GM18505 (cell line): ENCODE results near the gene C7orf25.
"Not testable (repeated sequence)": the region's sequence is repeated elsewhere in the genome, so short reads cannot be mapped to it uniquely, and the experiment has no call there.

Source experiments
- ATAC-seq: cut with Tn5 transposase; IDR thresholded peaks from one replicate; pipeline ENCODE4 v1.9.1; 2021; ENCODE audit not compliant: unreplicated experiment
- POLR2A ChIP-seq: IDR thresholded peaks from 4 replicates; pipeline ENCODE4 v1.6.1; 2011; ENCODE audit warnings: borderline replicate concordance; ENCODE audit not compliant: insufficient read depth, insufficient read length; ENCODE audit errors: extremely low read depth

C7orf25 gene

DNA sequence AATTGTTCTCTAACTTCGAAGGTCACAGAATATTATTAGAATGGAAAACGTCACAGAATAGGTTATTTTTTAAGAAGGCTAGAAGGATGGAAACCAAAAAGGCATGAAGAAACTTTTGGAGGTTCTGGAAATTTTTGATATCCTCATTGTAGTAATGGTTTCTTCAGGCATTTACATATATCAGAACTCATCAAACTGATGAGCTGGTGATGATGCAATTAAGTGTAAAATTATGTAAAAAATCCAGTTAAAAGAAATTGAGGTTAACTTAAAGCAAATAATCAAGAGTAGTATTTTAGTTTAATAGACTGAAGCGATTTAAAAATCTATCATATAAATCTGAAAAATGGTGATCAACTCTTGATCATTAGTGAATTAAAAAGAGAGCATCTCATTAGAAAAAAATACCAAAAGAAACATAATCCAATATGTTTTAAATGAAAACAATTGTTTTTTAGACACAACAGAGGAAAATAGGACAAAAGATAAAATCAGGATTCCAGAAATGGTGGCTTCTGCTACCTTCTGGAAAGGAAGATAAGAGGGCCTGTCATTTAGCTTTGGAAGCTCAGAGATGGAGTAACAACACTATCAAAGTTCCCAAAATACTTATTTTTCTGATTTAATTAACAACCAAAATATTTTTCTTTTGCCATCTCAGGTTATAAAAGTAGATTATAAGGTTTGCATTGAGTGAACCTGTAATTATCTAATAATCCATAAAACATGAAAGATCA, 10.3 kb upstream of the C7orf25 start:
- ATAC-seq: no peak
- no peak for TF ChIP-seq POLR2A

GRCh38 chr7:42915356-42915755, 3.5 kb upstream of the C7orf25 start:
- ATAC-seq: no peak
- no peak for TF ChIP-seq POLR2A

DNA sequence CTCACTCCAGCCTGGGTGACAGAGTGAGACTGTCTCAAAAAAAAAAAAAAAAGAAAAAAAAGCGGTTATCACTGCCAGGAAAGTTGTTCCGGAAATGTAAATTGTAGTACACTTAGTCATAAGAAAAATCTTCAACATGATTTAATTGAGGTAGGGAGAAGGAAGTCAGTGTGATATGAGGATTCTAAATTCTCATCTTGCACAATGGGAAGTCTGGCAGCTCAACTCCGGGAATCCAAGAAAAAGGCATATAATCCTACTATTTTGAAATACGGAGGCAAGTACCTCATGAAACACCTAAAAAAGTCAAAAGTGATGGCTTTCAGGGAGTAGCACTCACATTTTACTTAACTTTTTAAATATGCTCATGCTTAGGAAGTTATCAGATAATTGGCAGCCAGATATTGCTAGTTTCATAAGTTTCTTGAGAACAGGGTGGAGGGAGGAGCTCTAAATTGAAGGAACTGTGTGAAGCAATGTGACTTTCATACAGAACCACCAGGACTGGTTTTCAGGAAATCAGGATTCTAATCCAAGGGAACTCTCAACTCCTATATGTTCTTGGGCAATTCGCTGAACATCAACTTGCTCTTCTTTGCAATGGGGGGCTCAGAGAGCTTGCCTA, 2.7 kb upstream of the C7orf25 start:
- TF ChIP-seq POLR2A: no peak
- no peak for ATAC-seq

DNA sequence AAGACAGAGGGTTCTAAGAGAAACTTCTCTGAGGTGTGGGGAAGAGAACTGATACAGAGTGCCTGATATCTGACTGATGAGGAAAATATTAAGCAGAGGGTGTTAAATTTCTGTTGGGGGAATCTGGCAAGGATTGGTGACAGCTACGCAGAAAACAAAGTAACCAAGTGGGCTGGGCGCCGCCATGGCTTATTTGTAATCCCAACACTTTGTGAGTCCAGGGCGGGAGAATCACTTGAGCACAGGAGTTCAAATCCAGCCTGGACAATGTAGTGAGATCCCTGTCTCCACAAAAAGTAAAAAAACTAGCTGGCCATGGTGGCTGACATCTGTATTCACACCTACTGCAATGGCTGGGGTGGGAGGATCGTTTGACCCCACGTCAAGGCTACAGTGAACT, 2.1 kb upstream of the C7orf25 start:
- no peak for ATAC-seq
- TF ChIP-seq POLR2A: no peak

- ATAC-seq: no peak
- TF ChIP-seq POLR2A: no peak
Observed at GRCh38 chr7:42913591-42913990, 1.7 kb upstream of the C7orf25 start.

GRCh38 chr7:42910306-42910705, 1.6 kb downstream of the C7orf25 start:
- no peak for ATAC-seq
- TF ChIP-seq POLR2A: no peak

DNA sequence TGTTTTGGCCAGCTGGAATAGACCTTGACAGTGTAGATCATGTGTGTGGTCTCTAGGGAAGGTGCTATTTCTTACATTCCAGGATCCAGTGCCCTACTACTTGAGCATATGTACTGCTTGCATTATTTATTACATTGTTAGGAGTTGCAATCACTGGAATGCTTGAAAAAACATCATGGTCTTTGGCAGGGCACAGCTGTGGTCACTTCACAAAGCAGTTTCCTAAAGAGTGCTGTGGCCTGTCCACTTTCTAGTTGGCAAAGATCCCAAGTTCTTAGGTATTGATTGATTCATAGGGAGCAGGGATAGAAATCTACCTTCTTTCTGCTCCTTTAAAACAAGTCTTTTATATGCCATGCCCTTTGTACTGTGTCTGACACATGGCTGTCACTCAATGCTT, 4.6 kb downstream of the C7orf25 start:
- no peak for ATAC-seq
- no peak for TF ChIP-seq POLR2A

GRCh38 chr7:42906181-42906580, 5.7 kb downstream of the C7orf25 start:
- TF ChIP-seq POLR2A: no peak
- ATAC-seq: no peak

GRCh38 chr7:42902331-42902730, 9.5 kb downstream of the C7orf25 start:
- no peak for ATAC-seq

DNA sequence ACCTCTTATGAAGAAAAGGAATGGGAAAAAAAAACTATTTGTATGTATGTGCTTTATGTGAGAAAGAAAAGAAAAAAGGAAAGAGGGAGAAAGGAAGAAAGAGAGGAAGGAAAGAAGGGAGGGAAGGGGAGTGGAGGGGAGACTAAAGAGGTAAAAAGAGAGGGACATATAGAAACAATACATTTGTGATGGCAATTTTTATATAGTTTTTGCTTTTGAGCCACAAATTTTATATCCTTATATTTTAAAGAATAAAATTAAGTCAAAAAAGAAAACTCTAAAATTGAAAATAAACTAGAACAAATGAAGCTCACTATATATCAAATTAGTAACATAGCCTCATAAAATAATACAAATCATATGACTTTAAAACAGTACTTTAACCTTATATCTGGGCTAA, 11.0 kb downstream of the C7orf25 start:
- ATAC-seq: no peak
- TF ChIP-seq POLR2A: no peak

More at GRCh38 chr7:42902331-42902730, 9.5 kb downstream of the C7orf25 start:
- TF ChIP-seq POLR2A: no peak

DNA sequence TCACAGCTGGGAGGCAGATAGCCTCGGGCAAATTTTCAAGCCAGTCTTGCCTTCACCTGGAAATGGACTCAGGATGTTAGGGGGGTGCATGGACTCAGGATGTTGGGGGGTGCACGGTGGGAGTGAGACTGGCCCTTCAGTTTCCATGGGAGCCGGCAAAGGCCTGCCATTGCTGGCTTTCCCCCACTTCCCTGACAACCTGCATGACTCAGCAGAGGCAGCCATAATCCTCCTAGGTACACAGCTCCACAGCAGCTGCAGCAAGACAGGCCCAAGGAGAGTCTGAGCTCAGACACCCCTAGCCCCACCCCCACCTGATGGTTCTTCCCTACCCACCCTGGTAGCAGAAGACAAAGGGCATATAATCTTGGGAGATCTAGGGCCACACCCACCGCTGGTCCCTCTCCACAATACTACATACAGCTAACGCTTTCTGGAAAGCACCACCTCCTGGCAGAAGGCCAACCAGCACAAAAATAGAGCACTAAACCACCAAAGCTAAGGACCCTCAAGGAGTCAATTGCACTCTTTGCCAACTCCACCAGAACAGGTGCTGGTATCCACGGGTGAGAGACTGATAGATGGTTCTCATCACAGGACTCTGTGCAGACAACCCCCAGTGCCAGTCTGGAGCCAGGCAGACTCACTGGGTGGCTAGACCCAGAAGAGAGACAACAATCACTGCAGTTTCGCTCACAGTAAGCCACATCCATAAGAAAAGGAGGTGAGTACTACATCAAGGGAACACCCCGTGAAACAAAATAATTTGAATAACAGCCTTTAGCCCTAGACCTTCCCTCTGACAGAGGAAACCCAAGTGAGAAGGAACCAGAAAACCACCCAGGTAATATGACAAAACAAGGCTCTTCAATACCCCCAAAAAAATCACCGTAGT, 18.3 kb downstream of the C7orf25 start:
- TF ChIP-seq POLR2A: no peak
- ATAC-seq: no peak

DNA sequence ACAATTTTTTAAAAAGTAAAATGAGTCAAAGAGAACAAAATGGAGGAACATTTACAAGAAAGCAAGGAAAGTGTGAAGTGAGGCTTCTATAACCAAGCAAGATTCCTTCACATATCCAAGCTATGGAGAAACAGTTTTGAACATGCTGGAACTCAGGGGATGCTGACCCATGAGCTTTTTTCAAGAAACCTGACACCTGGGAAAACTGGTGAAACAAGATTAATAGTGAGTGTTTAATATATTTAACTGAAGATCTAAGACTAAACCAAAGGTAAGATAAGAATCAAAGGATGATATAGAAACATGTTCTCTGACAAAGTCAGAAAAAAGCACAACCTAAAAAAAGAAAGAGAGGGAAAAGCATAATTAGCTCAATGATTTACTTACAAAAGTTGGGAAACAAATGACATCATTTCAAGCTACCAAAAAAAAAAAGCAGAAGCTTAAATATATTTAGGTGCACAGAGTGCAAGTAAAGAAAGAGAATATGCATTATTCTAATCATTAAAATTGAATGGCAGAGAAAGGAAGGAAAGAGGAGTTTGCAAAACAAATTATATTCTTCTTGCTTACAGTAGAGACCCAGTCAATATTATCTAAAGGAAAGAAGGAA, 24.9 kb downstream of the C7orf25 start:
- no peak for ATAC-seq
- TF ChIP-seq POLR2A: no peak

DNA sequence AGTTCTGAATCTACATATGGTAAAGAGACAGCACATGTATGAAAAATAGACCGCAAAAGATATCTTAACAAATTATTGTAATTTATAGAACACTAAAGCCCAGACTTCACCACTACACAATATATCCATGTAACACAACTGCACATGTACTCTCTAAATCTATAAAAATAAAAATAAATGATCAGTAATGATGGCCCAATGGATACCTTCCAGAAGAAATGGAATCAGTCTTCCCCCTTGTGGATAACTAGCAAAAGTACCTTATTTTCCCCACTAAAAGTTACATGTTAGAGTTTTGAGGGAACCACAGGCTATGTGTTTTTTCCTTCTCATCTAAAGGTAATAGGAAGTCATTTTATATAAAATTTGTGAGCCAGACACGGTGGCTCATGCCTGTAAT, 25.7 kb downstream of the C7orf25 start:
- ATAC-seq: no peak
- no peak for TF ChIP-seq POLR2A

GRCh38 chr7:42885183-42885582, 26.7 kb downstream of the C7orf25 start:
- ATAC-seq: not testable (repeated sequence)

- TF ChIP-seq POLR2A: no peak
- ATAC-seq: peak; percentile 63
Observed at GRCh38 chr7:42883950-42884349, 27.9 kb downstream of the C7orf25 start.
